Measurements from ENCODE around the gene VEGFC.

Gene VEGFC

DNA sequence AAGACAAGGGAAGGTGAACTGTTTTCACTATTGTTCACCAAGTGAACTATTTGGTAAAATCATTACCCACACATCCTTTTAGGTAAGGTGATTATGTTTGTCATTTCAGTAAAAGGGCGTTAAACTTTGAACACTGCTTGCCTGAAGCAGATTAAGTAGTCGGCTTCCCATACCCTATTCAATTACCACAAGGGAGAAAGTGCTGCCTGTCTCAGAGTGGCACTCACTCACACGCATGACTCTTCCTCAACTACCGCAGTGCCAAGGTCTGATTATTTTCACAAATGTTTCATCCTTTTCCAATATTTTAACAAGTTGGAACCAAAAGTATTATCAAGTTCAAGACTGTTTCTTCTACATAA is 11.0 kb downstream of the VEGFC start:
- H3K36me3 ChIP-seq (ENCODE audit: control insufficient read depth, insufficient read depth, low read length) = no peaks in the 10 kb centered on the region
- H3K9ac ChIP-seq (ENCODE audit: low read depth, low read length) = no peak overlapping the region
- H3K27ac ChIP-seq (ENCODE audit: low read depth, low read length) = no peak overlapping the region
- no peaks in the 10 kb centered on the region for H3K27me3 ChIP-seq (ENCODE audit: control insufficient read depth, insufficient read depth, low read length)
- H3K4me3 ChIP-seq (ENCODE audit: low read depth, low read length) = no peak overlapping the region
- peaks cover 8% of the 10 kb centered on the region; the same call in 1 of the 2 replicates for H3K4me1 ChIP-seq (ENCODE audit: control insufficient read depth, insufficient read depth, low read length)
- H3K9me3 ChIP-seq (ENCODE audit: control insufficient read depth, insufficient read depth, low read length) = no peaks in the 10 kb centered on the region

DNA sequence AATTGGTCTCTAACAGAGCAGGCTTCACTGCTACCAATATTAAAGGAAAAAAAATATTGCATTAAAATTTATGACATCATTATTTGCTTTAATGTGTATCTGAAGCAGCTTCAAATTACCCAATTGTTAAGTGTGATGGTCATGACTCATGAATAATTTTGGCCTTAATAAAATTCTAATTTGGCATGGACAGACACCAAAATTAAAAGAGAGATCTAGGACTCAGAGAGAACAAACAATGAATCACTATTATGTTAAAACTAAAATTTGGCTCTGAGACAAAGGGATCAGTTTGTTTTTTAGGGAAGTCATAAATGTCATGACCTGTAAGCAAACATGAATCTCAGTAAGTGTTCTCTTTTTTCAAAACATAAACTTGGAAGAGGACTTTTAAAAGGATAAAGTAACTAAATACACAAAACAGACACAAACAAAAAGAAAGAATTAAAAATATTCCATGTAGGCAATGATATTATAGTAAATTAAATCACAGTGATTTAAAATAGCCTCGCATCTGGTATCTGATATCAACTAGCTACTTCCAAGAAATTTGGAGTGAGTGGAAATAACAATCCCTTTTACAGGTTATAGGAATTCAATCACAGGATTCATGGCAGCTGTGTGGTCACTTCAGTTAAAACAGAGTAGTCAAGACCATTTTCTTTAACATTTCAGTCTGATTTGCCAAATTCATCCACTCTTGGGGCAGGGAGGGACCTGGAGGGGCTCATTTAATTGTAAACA is 11.6 kb downstream of the VEGFC start:
- no peak overlapping the region for H3K4me3 ChIP-seq (ENCODE audit: low read depth, low read length)
- peaks cover 8% of the 10 kb centered on the region; the same call in 1 of the 2 replicates for H3K4me1 ChIP-seq (ENCODE audit: control insufficient read depth, insufficient read depth, low read length)
- no peaks in the 10 kb centered on the region for H3K36me3 ChIP-seq (ENCODE audit: control insufficient read depth, insufficient read depth, low read length)
- H3K9me3 ChIP-seq (ENCODE audit: control insufficient read depth, insufficient read depth, low read length) = no peaks in the 10 kb centered on the region
- H3K9ac ChIP-seq (ENCODE audit: low read depth, low read length) = no peak overlapping the region
- no peak overlapping the region for H3K27ac ChIP-seq (ENCODE audit: low read depth, low read length)
- no peaks in the 10 kb centered on the region for H3K27me3 ChIP-seq (ENCODE audit: control insufficient read depth, insufficient read depth, low read length)

DNA sequence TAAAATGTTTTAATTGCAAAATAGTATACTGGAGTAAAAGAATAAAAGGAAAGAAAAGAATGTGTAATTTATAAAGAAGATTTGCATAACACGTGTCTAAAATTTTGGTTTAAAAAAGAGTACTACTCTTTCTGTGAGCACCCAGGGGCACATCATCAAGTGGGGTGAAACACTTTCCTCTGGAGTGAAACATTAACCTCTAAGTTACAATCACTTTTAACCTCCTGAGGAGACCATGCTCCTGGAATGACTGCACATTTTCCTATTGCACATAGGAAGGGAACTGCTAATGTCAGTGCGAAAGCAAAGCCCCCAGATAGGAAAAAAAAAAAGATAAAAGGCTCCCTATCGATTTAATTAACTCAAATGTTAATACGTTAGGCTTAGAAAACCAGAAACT is 13.3 kb downstream of the VEGFC start:
- Histone ChIP-seq H3K4me1 (ENCODE audit: control insufficient read depth, insufficient read depth, low read length) (peaks cover 8% of the 10 kb centered on the region; the same call in 1 of the 2 replicates), H3K36me3 (ENCODE audit: control insufficient read depth, insufficient read depth, low read length) (no peaks in the 10 kb centered on the region), H3K9ac (ENCODE audit: low read depth, low read length) (no peak overlapping the region), H3K4me3 (ENCODE audit: low read depth, low read length) (no peak overlapping the region), H3K27me3 (ENCODE audit: control insufficient read depth, insufficient read depth, low read length) (no peaks in the 10 kb centered on the region), H3K9me3 (ENCODE audit: control insufficient read depth, insufficient read depth, low read length) (no peaks in the 10 kb centered on the region), H3K27ac (ENCODE audit: low read depth, low read length) (no peak overlapping the region)

DNA sequence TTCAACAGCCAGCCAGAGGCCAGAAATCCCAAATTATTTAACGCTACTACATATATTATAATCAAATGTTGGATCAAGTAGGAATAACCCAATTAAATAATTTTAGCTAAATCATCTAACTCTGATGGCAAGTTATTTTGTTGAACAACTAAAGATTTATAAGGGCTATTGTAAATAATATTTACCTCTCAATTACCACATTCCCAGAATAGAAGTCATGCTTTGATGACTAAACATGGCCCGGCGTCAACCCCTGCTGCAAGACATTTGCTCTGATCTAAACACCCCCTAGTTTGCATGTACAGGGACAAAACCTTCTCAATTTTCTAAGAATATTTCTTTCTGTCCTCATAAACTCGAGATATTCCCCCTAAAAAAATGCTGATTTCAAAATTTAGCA is 14.2 kb downstream of the VEGFC start:
- Histone ChIP-seq H3K27me3 (ENCODE audit: control insufficient read depth, insufficient read depth, low read length) (no peaks in the 10 kb centered on the region), H3K9ac (ENCODE audit: low read depth, low read length) (no peak overlapping the region), H3K4me1 (ENCODE audit: control insufficient read depth, insufficient read depth, low read length) (peaks cover 8% of the 10 kb centered on the region; the same call in 1 of the 2 replicates), H3K27ac (ENCODE audit: low read depth, low read length) (no peak overlapping the region), H3K9me3 (ENCODE audit: control insufficient read depth, insufficient read depth, low read length) (no peaks in the 10 kb centered on the region), H3K36me3 (ENCODE audit: control insufficient read depth, insufficient read depth, low read length) (no peaks in the 10 kb centered on the region), H3K4me3 (ENCODE audit: low read depth, low read length) (no peak overlapping the region)

GRCh38 chr4:176778063-176778462 is 14.7 kb downstream of the VEGFC start:
- Histone ChIP-seq H3K4me1 (ENCODE audit: control insufficient read depth, insufficient read depth, low read length) (peaks cover 8% of the 10 kb centered on the region; the same call in 1 of the 2 replicates), H3K27me3 (ENCODE audit: control insufficient read depth, insufficient read depth, low read length) (no peaks in the 10 kb centered on the region), H3K9ac (ENCODE audit: low read depth, low read length) (no peak overlapping the region), H3K9me3 (ENCODE audit: control insufficient read depth, insufficient read depth, low read length) (no peaks in the 10 kb centered on the region), H3K36me3 (ENCODE audit: control insufficient read depth, insufficient read depth, low read length) (no peaks in the 10 kb centered on the region), H3K27ac (ENCODE audit: low read depth, low read length) (no peak overlapping the region), H3K4me3 (ENCODE audit: low read depth, low read length) (no peak overlapping the region)

- Histone ChIP-seq H3K4me1 (ENCODE audit: control insufficient read depth, insufficient read depth, low read length) (no peaks in the 10 kb centered on the region), H3K27ac (ENCODE audit: low read depth, low read length) (no peak overlapping the region), H3K9me3 (ENCODE audit: control insufficient read depth, insufficient read depth, low read length) (no peaks in the 10 kb centered on the region), H3K36me3 (ENCODE audit: control insufficient read depth, insufficient read depth, low read length) (no peaks in the 10 kb centered on the region), H3K27me3 (ENCODE audit: control insufficient read depth, insufficient read depth, low read length) (no peaks in the 10 kb centered on the region), H3K4me3 (ENCODE audit: low read depth, low read length) (no peak overlapping the region), H3K9ac (ENCODE audit: low read depth, low read length) (no peak overlapping the region)
These were observed 17.4 kb downstream of the VEGFC start for GRCh38 chr4:176775338-176775737.

- no peak overlapping the region for H3K27ac ChIP-seq (ENCODE audit: low read depth, low read length)
- H3K36me3 ChIP-seq (ENCODE audit: control insufficient read depth, insufficient read depth, low read length) = no peaks in the 10 kb centered on the region
- no peaks in the 10 kb centered on the region for H3K27me3 ChIP-seq (ENCODE audit: control insufficient read depth, insufficient read depth, low read length)
- H3K4me3 ChIP-seq (ENCODE audit: low read depth, low read length) = no peak overlapping the region
- no peak overlapping the region for H3K9ac ChIP-seq (ENCODE audit: low read depth, low read length)
- no peaks in the 10 kb centered on the region for H3K9me3 ChIP-seq (ENCODE audit: control insufficient read depth, insufficient read depth, low read length)
- H3K4me1 ChIP-seq (ENCODE audit: control insufficient read depth, insufficient read depth, low read length) = no peaks in the 10 kb centered on the region
These were observed 17.9 kb downstream of the VEGFC start for GRCh38 chr4:176774852-176775251.

DNA sequence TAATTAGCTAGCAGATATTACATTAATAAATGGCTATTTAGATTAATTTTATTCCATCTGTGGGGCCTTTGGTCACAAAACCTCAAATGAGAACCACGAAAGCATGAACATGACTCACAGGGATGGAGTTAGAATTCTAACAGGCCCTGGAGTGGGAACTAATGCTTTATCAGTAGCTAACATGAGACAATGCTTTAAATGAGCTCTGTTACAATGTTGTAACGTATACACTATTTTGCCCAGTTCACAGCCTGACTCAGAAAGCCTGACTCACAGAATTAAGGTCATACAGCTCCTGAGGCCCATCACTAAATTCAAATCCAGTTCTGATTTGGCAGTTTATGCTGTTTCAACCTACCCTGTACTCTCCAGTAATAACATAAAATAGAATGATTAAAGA is 23.2 kb downstream of the VEGFC start:
- Histone ChIP-seq H3K36me3 (ENCODE audit: control insufficient read depth, insufficient read depth, low read length) (no peaks in the 10 kb centered on the region), H3K27ac (ENCODE audit: low read depth, low read length) (no peak overlapping the region), H3K4me1 (ENCODE audit: control insufficient read depth, insufficient read depth, low read length) (peaks cover 2% of the 10 kb centered on the region; the same call in 1 of the 2 replicates), H3K27me3 (ENCODE audit: control insufficient read depth, insufficient read depth, low read length) (no peaks in the 10 kb centered on the region), H3K9me3 (ENCODE audit: control insufficient read depth, insufficient read depth, low read length) (no peaks in the 10 kb centered on the region), H3K9ac (ENCODE audit: low read depth, low read length) (no peak overlapping the region), H3K4me3 (ENCODE audit: low read depth, low read length) (no peak overlapping the region)

DNA sequence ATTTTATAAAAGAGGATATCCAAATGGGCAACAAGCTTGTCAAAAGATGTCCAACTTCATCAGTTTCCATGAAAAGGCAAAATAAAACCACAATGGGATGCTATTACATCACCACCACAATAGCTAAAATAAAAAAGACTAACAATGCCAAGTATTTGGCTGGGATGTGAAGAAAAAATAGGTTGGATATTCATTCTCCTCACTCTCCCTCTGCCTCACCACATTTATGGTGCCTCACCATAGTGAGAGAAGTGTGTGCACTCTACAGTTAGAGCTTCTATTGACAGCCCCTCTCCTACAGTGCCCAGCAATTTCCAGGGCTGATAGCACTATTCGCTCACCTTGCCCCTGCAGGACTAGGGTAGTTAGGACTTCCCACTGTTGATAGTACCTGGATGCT is 25.5 kb downstream of the VEGFC start:
- no peak overlapping the region for H3K27ac ChIP-seq (ENCODE audit: low read depth, low read length)

GRCh38 chr4:176762661-176763308 is 29.9 kb downstream of the VEGFC start:
- no peak overlapping the region for H3K4me3 ChIP-seq (ENCODE audit: low read depth, low read length)

More for the DNA sequence above, 25.5 kb downstream of the VEGFC start:
- peaks cover 2% of the 10 kb centered on the region; the same call in 1 of the 2 replicates for H3K4me1 ChIP-seq (ENCODE audit: control insufficient read depth, insufficient read depth, low read length)
- no peak overlapping the region for H3K9ac ChIP-seq (ENCODE audit: low read depth, low read length)
- no peaks in the 10 kb centered on the region for H3K27me3 ChIP-seq (ENCODE audit: control insufficient read depth, insufficient read depth, low read length)
- H3K4me3 ChIP-seq (ENCODE audit: low read depth, low read length) = no peak overlapping the region
- H3K36me3 ChIP-seq (ENCODE audit: control insufficient read depth, insufficient read depth, low read length) = no peaks in the 10 kb centered on the region
- no peaks in the 10 kb centered on the region for H3K9me3 ChIP-seq (ENCODE audit: control insufficient read depth, insufficient read depth, low read length)

DNA sequence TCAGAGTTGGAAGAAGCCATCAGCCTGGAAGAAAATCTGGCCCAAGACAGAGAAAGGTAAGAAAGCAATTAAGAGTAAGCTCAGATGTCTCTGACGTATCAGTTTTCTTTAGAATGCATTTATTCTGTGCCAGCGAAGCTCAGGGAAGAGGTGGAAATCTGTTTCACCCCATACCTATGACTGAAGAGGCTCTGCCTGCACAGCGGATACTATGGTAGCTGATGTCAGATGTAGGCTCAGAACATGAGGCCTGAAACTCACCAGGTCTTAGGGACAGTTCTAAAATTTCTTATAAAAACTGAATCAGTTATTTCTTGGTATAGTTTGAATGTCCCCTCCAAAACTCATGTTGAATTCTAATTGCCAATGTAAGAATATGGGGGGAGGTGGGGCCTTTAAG is 30.9 kb downstream of the VEGFC start:
- Histone ChIP-seq H3K27me3 (ENCODE audit: control insufficient read depth, insufficient read depth, low read length) (no peaks in the 10 kb centered on the region), H3K36me3 (ENCODE audit: control insufficient read depth, insufficient read depth, low read length) (no peaks in the 10 kb centered on the region), H3K27ac (ENCODE audit: low read depth, low read length) (no peak overlapping the region), H3K9ac (ENCODE audit: low read depth, low read length) (no peak overlapping the region), H3K4me3 (ENCODE audit: low read depth, low read length) (no peak overlapping the region), H3K9me3 (ENCODE audit: control insufficient read depth, insufficient read depth, low read length) (no peaks in the 10 kb centered on the region), H3K4me1 (ENCODE audit: control insufficient read depth, insufficient read depth, low read length) (no peaks in the 10 kb centered on the region)

More at GRCh38 chr4:176762661-176763308, 29.9 kb downstream of the VEGFC start:
- no peak overlapping the region for H3K9ac ChIP-seq (ENCODE audit: low read depth, low read length)
- no peaks in the 10 kb centered on the region for H3K36me3 ChIP-seq (ENCODE audit: control insufficient read depth, insufficient read depth, low read length)
- no peak overlapping the region for H3K27ac ChIP-seq (ENCODE audit: low read depth, low read length)
- H3K9me3 ChIP-seq (ENCODE audit: control insufficient read depth, insufficient read depth, low read length) = no peaks in the 10 kb centered on the region
- no peaks in the 10 kb centered on the region for H3K27me3 ChIP-seq (ENCODE audit: control insufficient read depth, insufficient read depth, low read length)
- H3K4me1 ChIP-seq (ENCODE audit: control insufficient read depth, insufficient read depth, low read length) = peaks cover 2% of the 10 kb centered on the region; the same call in 1 of the 2 replicates

Measured in HUES48 (cell line).